Measurements from ENCODE around the gene ANKRD33B. TPM values are rescaled to one million over a fixed set of nuclear protein-coding genes. Genes with fewer than 3 reads are reported as not detected.
A peak's percentile ranks its signal among the peaks of the same experiment; 100 is the strongest.

Gene ANKRD33B
- polyA plus RNA-seq, 1 donor (not counting 4 experiments of a cell fraction or from before 2014, with no cell fraction given), result 1.9 TPM

DNA sequence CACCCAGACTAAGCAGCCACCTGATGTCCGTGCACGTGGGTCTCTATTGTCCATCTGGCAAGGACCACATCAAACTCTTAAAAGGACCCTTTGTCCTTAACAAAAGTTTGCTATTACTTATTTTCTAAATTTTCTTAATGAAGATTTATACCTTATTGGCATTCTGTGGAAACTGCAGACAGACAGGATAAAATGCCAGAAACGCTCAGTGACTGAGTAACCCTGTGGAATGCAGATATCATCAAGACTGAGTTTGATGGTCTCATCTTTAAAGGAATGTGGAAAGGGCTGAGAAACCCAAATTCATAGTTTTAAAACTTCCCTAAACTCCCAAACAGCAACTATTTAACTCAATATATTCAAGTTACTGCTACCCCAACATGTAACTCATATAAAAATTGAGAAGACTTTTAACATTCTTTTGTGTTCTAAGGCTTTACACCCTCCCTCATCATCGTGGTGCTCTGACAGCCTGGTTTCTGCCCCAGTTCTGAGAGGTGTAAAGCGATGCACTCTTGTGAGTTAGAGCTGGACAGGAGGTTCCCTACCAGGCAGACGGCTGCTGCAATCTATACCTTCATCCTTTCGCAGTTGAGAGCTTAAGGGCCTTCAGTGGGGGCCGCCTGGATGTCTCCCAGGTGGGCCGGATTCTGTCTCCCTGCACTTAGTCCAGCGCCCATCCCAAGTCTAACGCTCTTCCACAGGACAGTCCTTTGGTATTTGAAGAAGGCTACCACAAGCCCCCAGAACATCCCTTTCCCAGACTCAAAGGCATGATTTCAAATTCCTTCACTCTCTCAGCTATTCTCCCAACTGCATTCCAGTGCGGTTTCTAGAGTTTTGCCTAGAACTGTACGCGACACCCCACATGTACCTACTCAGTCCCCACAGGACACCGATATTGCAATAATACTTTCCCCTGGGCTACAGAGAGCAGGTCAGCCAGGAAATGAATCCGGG lies 128.2 kb downstream of the ANKRD33B start:
- H3K36me3 ChIP-seq (ENCODE audit: control insufficient read depth in 2 of 2, extremely low read depth in 1 of 2, insufficient read depth in 2 of 2, low read length in 2 of 2), result peaks cover 0 to 5% of the 10 kb centered on the region in 2 experiments
- dilution Hi-C loops (cut with MboI; ENCODE audit: extremely low pct_ligation_motif_present, low sequenced_read_pairs), result no loop called here
- peak overlapping the region; percentile 37 for H3K4me2 ChIP-seq (ENCODE audit: control insufficient read depth, extremely low read depth, insufficient read depth, low read depth, low read length)
- H3K9me3 ChIP-seq (ENCODE audit: control insufficient read depth, low read depth, low read length), result no peaks in the 10 kb centered on the region
- H3K9me1 ChIP-seq (ENCODE audit: control insufficient read depth, extremely low read depth, insufficient read depth, low read length), result peaks cover 2% of the 10 kb centered on the region
- H3K4me3 ChIP-seq (ENCODE audit: control insufficient read depth in 2 of 3, extremely low read depth in 1 of 3, insufficient read depth in 2 of 3, low read depth in 1 of 3, low read length in 3 of 3), result no peak overlapping the region
- no peak for TF ChIP-seq EZH2 (IDR thresholded peaks at IDR 0.05; ENCODE audit: low read length)
- TF ChIP-seq, protein P1, sequence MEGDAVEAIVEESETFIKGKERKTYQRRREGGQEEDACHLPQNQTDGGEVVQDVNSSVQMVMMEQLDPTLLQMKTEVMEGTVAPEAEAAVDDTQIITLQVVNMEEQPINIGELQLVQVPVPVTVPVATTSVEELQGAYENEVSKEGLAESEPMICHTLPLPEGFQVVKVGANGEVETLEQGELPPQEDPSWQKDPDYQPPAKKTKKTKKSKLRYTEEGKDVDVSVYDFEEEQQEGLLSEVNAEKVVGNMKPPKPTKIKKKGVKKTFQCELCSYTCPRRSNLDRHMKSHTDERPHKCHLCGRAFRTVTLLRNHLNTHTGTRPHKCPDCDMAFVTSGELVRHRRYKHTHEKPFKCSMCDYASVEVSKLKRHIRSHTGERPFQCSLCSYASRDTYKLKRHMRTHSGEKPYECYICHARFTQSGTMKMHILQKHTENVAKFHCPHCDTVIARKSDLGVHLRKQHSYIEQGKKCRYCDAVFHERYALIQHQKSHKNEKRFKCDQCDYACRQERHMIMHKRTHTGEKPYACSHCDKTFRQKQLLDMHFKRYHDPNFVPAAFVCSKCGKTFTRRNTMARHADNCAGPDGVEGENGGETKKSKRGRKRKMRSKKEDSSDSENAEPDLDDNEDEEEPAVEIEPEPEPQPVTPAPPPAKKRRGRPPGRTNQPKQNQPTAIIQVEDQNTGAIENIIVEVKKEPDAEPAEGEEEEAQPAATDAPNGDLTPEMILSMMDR (optimal IDR thresholded peaks at IDR 0.05 in 1 of 3, IDR thresholded peaks at IDR 0.05 in 1 of 3, conservative IDR thresholded peaks at IDR 0.05 in 1 of 3; ENCODE audit: extremely low read depth in 1 of 3, insufficient read depth in 2 of 3, low read length in 3 of 3), result no peak
- H3K27ac ChIP-seq (ENCODE audit: control insufficient read depth, insufficient read depth, low read length), result no peak overlapping the region
- DNase-seq (ENCODE audit: low read depth, low spot score) (no peak), FAIRE-seq (no peak)
- peaks cover 7% of the 10 kb centered on the region for H3K79me2 ChIP-seq (ENCODE audit: control insufficient read depth, insufficient read depth, low read length)
- H4K20me1 ChIP-seq (ENCODE audit: control insufficient read depth, extremely low read depth, insufficient read depth, low read length), result no peaks in the 10 kb centered on the region
- H2AFZ ChIP-seq (ENCODE audit: control insufficient read depth, low read length), result no peak overlapping the region
- H3K27me3 ChIP-seq (ENCODE audit: control insufficient read depth, extremely low read depth, insufficient read depth, low read length), result no peaks in the 10 kb centered on the region
- peaks cover 15% of the 10 kb centered on the region for H3K4me1 ChIP-seq (ENCODE audit: control insufficient read depth, extremely low read depth, insufficient read depth, low read length)
- no peak overlapping the region for H3K9ac ChIP-seq (ENCODE audit: control insufficient read depth, extremely low read depth, insufficient read depth, low read length)

DNA sequence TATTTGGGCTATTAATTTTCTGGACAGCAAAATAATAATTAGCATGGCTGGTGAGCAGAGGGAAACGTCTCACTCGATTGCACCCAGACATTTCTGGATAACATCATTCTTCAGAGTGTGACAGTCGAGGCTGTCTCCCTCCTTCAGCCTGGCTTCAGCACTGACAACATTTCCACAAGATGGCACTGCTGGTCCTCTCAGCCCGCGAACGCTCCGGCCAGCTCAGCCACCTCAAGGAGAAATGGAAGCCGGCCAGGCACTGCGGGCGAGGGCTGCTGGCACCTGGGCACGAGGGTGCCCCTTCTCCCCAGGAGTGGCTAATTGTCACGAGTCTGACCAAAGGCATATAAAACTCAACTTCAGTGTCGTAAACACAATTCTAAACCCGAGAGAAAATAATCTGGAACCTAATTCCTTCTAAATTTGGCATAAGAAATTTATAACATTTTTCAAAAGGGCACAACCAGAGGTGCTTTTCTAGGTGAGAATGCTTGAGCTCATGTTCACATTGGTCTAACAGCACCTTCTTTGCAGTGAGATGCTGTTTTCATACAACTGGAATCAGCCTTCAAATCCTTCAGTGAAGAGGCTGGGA lies 131.3 kb downstream of the ANKRD33B start:
- FAIRE-seq (no peak), DNase-seq (ENCODE audit: low read depth, low spot score) (no peak)
- H3K9ac ChIP-seq (ENCODE audit: control insufficient read depth, extremely low read depth, insufficient read depth, low read length), result no peak overlapping the region
- H3K36me3 ChIP-seq (ENCODE audit: control insufficient read depth in 2 of 2, extremely low read depth in 1 of 2, insufficient read depth in 2 of 2, low read length in 2 of 2), result no peaks in the 10 kb centered on the region
- TF ChIP-seq, protein P1 (optimal IDR thresholded peaks at IDR 0.05 in 1 of 3, IDR thresholded peaks at IDR 0.05 in 1 of 3, conservative IDR thresholded peaks at IDR 0.05 in 1 of 3; ENCODE audit: extremely low read depth in 1 of 3, insufficient read depth in 2 of 3, low read length in 3 of 3), result peak; percentile 80 to 98 (median 83)
- no peak for TF ChIP-seq EZH2 (IDR thresholded peaks at IDR 0.05; ENCODE audit: low read length)
- H3K27ac ChIP-seq (ENCODE audit: control insufficient read depth, insufficient read depth, low read length), result no peak overlapping the region
- H3K9me1 ChIP-seq (ENCODE audit: control insufficient read depth, extremely low read depth, insufficient read depth, low read length), result no peaks in the 10 kb centered on the region
- H3K27me3 ChIP-seq (ENCODE audit: control insufficient read depth, extremely low read depth, insufficient read depth, low read length), result no peaks in the 10 kb centered on the region
- H3K79me2 ChIP-seq (ENCODE audit: control insufficient read depth, insufficient read depth, low read length), result peaks cover 6% of the 10 kb centered on the region
- H3K4me1 ChIP-seq (ENCODE audit: control insufficient read depth, extremely low read depth, insufficient read depth, low read length), result peaks cover 15% of the 10 kb centered on the region
- H2AFZ ChIP-seq (ENCODE audit: control insufficient read depth, low read length), result no peak overlapping the region
- no peaks in the 10 kb centered on the region for H3K9me3 ChIP-seq (ENCODE audit: control insufficient read depth, low read depth, low read length)
- no peak overlapping the region for H3K4me3 ChIP-seq (ENCODE audit: control insufficient read depth in 2 of 3, extremely low read depth in 1 of 3, insufficient read depth in 2 of 3, low read depth in 1 of 3, low read length in 3 of 3)
- no peak overlapping the region for H3K4me2 ChIP-seq (ENCODE audit: control insufficient read depth, extremely low read depth, insufficient read depth, low read depth, low read length)
- dilution Hi-C loops (cut with MboI; ENCODE audit: extremely low pct_ligation_motif_present, low sequenced_read_pairs), result no loop called here
- no peaks in the 10 kb centered on the region for H4K20me1 ChIP-seq (ENCODE audit: control insufficient read depth, extremely low read depth, insufficient read depth, low read length)

Data from keratinocyte (primary cell).